ENCODE measurements around the gene VAMP5. TPM values are rescaled to one million over a fixed set of nuclear protein-coding genes. Genes with fewer than 3 reads are reported as not detected.

The VAMP5 gene
- total and polyA plus RNA-seq, 9 of the 15 experiments (the other 6 are each of a cell fraction or from before 2014, with no cell fraction given) = 0.54 to 1.9 (median 1.5) TPM; not detected in 2

GRCh38 chr2:85578243-85579180 is 5.7 kb upstream of the VAMP5 start (continued):
- TF ChIP-seq RAD21 (CRISPR knock-in tag; conservative IDR thresholded peaks at IDR 0.05 in 1 of 2, IDR thresholded peaks at IDR 0.05 in 1 of 2) (0 out of 4 replicates have a peak, but pooled peaks of 1 of the 2 experiments have one; percentile 1), ZEB2 (IDR thresholded peaks at IDR 0.05) (no peak), ZNF133 (CRISPR knock-in tag; IDR thresholded peaks at IDR 0.05) (no peak), EP300 (IDR thresholded peaks at IDR 0.05; ENCODE audit: low read length) (peak; percentile 21; the same call in 1 of the 2 replicates), DLX4 (CRISPR knock-in tag; IDR thresholded peaks at IDR 0.05) (no peak), KAT8 (IDR thresholded peaks at IDR 0.05; ENCODE audit: low read depth) (no peak), BRD9 (IDR thresholded peaks at IDR 0.05; ENCODE audit: low read depth, partially characterized antibody) (no peak), PBX2 (CRISPR knock-in tag; IDR thresholded peaks at IDR 0.05; ENCODE audit: low read depth) (no peak), PBX2 (tag; conservative IDR thresholded peaks at IDR 0.05; ENCODE audit: low read depth) (peak; percentile 25; the same call in 1 of the 2 replicates), RFX7 (CRISPR knock-in tag; IDR thresholded peaks at IDR 0.05) (no peak), CBX8 (IDR thresholded peaks at IDR 0.05; ENCODE audit: borderline replicate concordance, extremely low read depth, low read depth, low read length, poor library complexity, severe bottlenecking) (no peak), RBM34 (IDR thresholded peaks at IDR 0.05; ENCODE audit: borderline replicate concordance, insufficient read depth, low read length) (no peak), KAT7 (CRISPR knock-in tag; IDR thresholded peaks at IDR 0.05; ENCODE audit: borderline replicate concordance) (no peak), EP400 (IDR thresholded peaks at IDR 0.05) (peak; percentile 60), ATF4 (CRISPR knock-in tag; IDR thresholded peaks at IDR 0.05) (0 out of 2 replicates have a peak, but pooled peaks have one; percentile 40), SPI1 (IDR thresholded peaks at IDR 0.05; ENCODE audit: borderline replicate concordance, low read depth, low read length) (peak; percentile 88), NR2C1 (IDR thresholded peaks at IDR 0.05) (no peak), NR2C1 (tag; IDR thresholded peaks at IDR 0.05) (peak; percentile 10; the same call in 1 of the 2 replicates), ZNF592 (IDR thresholded peaks at IDR 0.05) (peak; percentile 86)

All from K562 (cell line).